Stimulated activated CD4-positive, alpha-beta T cell treated with anti-CD3 and anti-CD28 coated beads, TNF-alpha, amount 100 ng/mL, for 1 hour (primary cell): Measurements from ENCODE around the gene RASIP1.

Experiments
- DNase-seq, 3 donors: peaks; one replicate each; pipeline ENCODE4 v3.0.0-alpha.2; 2020; ENCODE audit warnings: low read depth in 3 of 3, low spot score in 1 of 3

Gene RASIP1

DNA sequence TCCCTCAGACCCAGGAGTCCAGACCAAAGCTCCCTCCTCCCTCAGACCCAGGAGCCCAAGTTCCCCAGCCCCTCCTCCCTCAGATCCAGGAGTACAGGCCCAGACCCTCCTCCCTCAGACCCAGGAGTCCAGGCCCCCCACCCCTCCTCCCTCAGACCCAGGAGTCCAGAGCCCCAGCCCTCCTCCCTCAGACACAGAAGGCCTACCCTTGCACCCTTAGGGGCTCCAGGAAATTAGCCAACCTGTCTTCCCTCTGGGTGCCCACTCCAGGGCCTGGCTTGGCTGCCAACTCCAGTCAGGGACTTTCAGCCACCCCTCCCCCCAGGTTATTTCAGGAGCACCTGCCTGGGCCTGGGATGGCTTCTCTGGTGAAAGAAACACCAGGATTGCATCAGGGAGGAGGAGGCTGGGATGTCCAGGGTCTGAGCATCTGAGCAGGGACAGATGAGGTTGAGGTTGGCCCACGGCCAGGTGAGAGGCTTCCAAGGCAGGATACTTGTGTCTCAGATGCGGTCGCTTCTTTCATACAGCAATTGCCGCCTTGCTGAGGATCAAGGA, 14.8 kb upstream of the RASIP1 start, which contains the start of gene FGF21:
Gene FGF21, plus strand, starts transcription at position 441 of the 558 bp plus-strand sequence. CDS start 713 bp downstream, outside the sequence.
- no peak for DNase-seq

- no peak for DNase-seq
Observed at GRCh38 chr19:48752496-48753365, 12.3 kb upstream of the RASIP1 start, which contains the start of gene FUT1. Gene FUT1 (minus strand): TSS chr19:48752641. CDS start chr19:48751281, 1,360 bp downstream.

DNA sequence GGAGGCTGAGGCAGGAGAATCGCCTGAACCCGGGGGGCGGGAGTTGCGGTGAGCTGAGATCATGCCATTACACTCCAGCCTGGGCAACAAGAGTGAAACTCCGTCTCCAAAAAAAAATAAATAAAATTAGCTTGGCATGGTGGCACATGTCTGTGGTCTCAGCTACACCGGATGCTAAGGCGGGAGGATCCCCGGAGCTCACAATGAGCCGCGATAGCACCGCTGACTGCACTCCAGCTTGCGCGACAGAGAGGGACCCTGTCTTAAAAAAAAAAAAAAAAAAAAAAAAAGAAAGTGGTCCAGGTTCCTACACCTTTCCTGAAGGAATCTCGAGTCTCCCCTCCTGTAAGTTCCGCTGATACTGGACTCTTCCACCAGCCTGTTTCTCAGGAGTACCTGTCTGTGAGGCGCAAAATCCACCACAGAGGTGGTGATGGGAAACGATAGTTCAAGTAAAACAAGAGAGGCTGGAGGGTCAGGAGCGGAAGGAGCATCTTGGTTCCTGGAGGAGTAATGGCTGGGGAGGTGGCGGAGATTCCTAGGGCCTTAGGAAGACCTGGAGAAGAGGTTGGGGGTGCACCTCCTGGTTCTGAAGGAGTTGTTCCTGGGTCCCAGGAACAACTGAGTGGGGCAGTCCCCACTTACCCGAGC, 11.6 kb upstream of the RASIP1 start:
- no peak for DNase-seq

GRCh38 chr19:48750771-48751504, 10.5 kb upstream of the RASIP1 start:
- no peak for DNase-seq

GRCh38 chr19:48750351-48750750, 9.9 kb upstream of the RASIP1 start:
- DNase-seq: no peak

- no peak for DNase-seq
Observed at GRCh38 chr19:48749571-48750198, 9.3 kb upstream of the RASIP1 start.

- DNase-seq: no peak
Observed at GRCh38 chr19:48746738-48747575, 6.5 kb upstream of the RASIP1 start, which contains the start of gene IZUMO1. Gene IZUMO1 (minus strand): TSS chr19:48746909. CDS start chr19:48745859, 1,050 bp downstream.

DNA sequence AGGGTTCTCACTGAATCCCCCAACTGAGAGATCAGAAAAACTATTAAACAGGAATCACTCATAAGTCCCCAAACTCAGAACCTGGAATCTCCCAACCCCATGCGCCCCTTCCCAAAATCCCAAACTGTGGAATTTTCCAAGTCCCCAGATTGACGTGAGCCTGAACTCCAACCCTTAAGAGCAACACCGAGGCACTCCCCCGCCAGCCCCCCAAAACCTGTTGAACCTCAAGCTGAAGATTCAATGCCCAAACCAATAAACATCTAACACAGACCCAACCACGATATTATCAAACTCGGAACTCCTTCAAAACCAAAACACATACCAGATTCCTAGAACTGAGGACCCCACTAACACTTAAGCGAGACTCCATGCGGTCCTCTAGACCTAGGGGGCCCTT, 5.7 kb upstream of the RASIP1 start:
- no peak for DNase-seq

DNA sequence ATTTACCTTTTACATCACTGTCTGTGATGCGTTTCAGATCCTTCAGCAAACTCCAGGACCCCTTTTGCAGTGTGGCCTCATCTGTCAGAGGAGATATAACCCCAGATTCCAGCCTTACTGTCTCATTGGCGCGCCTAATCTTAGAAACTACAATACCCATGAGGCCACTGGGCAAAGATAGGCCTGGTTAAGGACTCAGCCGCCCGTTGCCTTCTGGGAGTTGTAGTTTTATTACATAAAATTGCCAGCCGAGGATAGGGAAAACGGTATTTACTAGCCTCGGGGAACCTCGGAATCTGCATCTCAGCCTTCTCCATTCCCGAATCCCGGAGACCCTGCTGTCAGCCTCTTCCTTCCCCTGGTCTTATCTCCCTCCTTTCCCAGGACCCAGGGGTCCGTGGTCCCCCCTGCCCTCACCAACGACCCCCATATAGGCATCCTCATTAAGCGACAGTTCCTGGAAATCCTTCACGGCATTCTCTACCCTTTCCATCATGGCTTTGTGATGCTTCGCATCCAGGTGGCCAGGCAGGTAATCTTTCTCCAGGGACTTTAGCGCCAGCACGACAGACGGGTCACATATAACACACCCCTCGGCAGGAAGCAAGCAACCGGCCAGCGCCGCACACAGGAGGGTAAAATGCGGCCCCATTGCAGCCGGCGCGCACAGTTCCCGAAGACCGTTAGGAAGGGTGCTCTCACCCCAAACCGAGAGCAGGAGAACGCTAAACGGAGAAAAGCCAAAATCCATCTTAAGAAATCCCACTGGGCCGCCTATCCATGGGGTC, 5.0 kb upstream of the RASIP1 start:
- DNase-seq: no peak

- no peak for DNase-seq
Observed at GRCh38 chr19:48742096-48742495, 1.7 kb upstream of the RASIP1 start.

DNA sequence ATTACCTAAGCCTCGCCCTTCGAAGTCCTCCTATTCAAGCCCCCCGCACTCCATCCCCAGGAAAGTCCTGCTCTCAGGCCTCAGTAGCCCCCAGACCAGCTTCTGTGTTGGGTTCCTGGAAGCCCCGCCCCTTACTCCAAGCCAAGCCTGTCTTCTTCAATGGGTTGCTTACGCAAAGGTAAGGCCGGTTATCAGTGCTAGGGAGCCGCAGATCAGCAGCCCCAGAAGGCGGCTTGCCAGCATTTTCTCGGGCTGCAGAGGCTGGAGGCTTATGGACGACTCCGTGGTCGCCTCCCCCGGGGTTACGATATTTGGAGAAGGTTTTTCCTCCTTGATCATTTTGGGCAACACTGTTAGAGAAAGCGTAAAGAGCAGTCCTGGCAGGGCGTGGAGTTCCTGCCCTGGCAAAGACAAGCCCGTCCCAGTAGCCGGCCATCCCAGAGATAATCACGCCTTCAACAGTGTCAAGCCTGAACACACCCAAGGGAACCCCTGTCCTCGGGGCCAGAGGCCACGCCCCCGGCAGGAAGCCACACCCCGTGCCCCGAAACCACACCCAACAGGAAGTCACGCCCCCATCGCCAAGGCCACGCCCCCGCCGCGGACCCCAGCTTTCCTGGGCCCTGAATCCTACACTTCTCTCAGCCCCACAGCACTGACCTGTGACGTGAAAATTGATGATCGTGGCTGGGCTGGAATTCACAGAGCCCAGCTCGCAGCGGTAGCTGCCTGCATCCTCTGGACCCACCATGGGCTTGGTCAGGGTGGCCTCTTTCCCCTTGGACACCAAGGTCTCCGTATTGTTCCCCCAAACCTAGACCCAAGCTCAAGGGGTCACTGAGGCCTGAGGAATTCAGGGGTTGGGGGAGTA, 954 bp upstream of the RASIP1 start:
- DNase-seq: no peak

GRCh38 chr19:48739404-48740163, 826 bp downstream of the RASIP1 start:
- no peak for DNase-seq

GRCh38 chr19:48738557-48739403, 1.6 kb downstream of the RASIP1 start:
- DNase-seq: peak; percentile 86 to 94 (median 88)

- no peak for DNase-seq
Observed at GRCh38 chr19:48737360-48737998, 2.9 kb downstream of the RASIP1 start.

GRCh38 chr19:48735031-48735615, 5.3 kb downstream of the RASIP1 start:
- no peak for DNase-seq

DNA sequence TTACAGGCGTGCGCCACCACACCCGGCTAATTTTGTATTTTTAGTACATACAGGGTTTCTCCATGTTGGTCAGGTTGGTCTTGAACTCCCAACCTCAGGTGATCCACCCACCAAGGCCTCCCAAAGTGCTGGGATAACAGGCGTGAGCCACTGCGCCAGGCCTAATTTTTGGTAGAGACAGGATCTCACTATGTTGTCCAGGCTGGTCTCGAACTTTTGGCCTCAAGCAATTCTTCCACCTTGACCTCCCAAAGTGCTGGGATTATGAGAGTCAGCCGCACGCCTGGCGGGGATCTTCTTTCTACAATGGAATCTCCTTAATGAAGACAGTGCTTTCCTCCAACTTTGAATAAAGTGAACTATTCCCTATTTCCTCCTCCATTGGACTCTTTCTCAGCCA, 5.8 kb downstream of the RASIP1 start:
- no peak for DNase-seq
